GM23338 (cell line): ENCODE data around the gene ZNF383. TPM values are rescaled to one million over a fixed set of nuclear protein-coding genes. Genes with fewer than 3 reads are reported as not detected.
"Not testable (repeated sequence)": the region's sequence is repeated elsewhere in the genome, so short reads cannot be mapped to it uniquely, and the experiment has no call there.

Source experiments
- ATAC-seq: fragments of 200-7000 bp; cut with Tn5 transposase; 3 replicates; pipeline ENCODE4 v1.9.1; 2020
- DNase-seq: peaks from one replicate; pipeline ENCODE4 v3.0.0-alpha.2; 2015; ENCODE audit warnings: low spot score
- H2AFZ ChIP-seq: fragments of 200-600 bp; sonication (generic); 2 replicates; pipeline ENCODE4 v1.8.0; 2016; ENCODE audit warnings: antibody characterized with exemption, mild to moderate bottlenecking, moderate library complexity
- H3F3A ChIP-seq: fragments of 200-600 bp; sonication (generic); replicated peaks from 2 replicates; pipeline ENCODE4 v1.8.0; 2017; ENCODE audit warnings: antibody characterized with exemption, mixed run types, low read depth
- H3K27ac ChIP-seq: fragments of 200-600 bp; sonication (generic); 2 replicates; pipeline ENCODE4 v1.6.1; 2016; ENCODE audit warnings: low read depth
- H3K27me3 ChIP-seq: fragments of 200-600 bp; sonication (generic); 2 replicates; pipeline ENCODE4 v1.8.0; 2016; ENCODE audit warnings: mild to moderate bottlenecking, mixed run types, moderate library complexity; ENCODE audit not compliant: insufficient read depth
- H3K36me3 ChIP-seq: fragments of 200-600 bp; sonication (generic); 2 replicates; pipeline ENCODE4 v1.8.0; 2016; ENCODE audit warnings: mild to moderate bottlenecking; ENCODE audit not compliant: insufficient read depth
- H3K4me1 ChIP-seq: fragments of 200-600 bp; sonication (generic); 2 replicates; pipeline ENCODE4 v1.8.0; 2016; ENCODE audit warnings: mild to moderate bottlenecking, moderate library complexity; ENCODE audit not compliant: insufficient read depth
- H3K4me2 ChIP-seq: fragments of 200-600 bp; sonication (generic); 2 replicates; pipeline ENCODE4 v1.7.1; 2017; ENCODE audit warnings: mixed run types
- H3K4me3 ChIP-seq: fragments of 200-600 bp; sonication (generic); 2 replicates; pipeline ENCODE4 v1.6.1; 2016; ENCODE audit warnings: mixed run types
- H3K79me2 ChIP-seq: fragments of 200-600 bp; sonication (generic); replicated peaks from 2 replicates; pipeline ENCODE4 v1.8.0; 2017; ENCODE audit warnings: mild to moderate bottlenecking; ENCODE audit not compliant: insufficient read depth
- H3K9me2 ChIP-seq: fragments of 200-600 bp; sonication (generic); 2 replicates; pipeline ENCODE4 v1.8.0; 2017; ENCODE audit not compliant: insufficient read depth
- H4K20me1 ChIP-seq: fragments of 200-600 bp; sonication (generic); replicated peaks from 2 replicates; pipeline ENCODE4 v1.8.0; 2017; ENCODE audit warnings: mild to moderate bottlenecking; ENCODE audit not compliant: insufficient read depth
- H3K27ac Mint-ChIP-seq: 2 replicates; pipeline ENCODE4 v1.8.0; 2020; ENCODE audit warnings: inconsistent platforms, mild to moderate bottlenecking, moderate library complexity, mixed read lengths
- H3K27me3 Mint-ChIP-seq: 3 replicates; pipeline ENCODE4 v1.8.0; 2022; ENCODE audit warnings: low read depth, mild to moderate bottlenecking, moderate library complexity, mixed read lengths, inconsistent platforms; ENCODE audit not compliant: insufficient read depth, poor library complexity
- H3K36me3 Mint-ChIP-seq: 3 replicates; pipeline ENCODE4 v1.8.0; 2021; ENCODE audit warnings: low read depth, mild to moderate bottlenecking, inconsistent platforms, moderate library complexity, mixed read lengths
- H3K4me1 Mint-ChIP-seq: 3 replicates; pipeline ENCODE4 v1.8.0; 2020; ENCODE audit warnings: mild to moderate bottlenecking, inconsistent platforms, mixed read lengths
- H3K4me3 Mint-ChIP-seq: 3 replicates; pipeline ENCODE4 v1.8.0; 2021; ENCODE audit warnings: moderate library complexity, mild to moderate bottlenecking, inconsistent platforms, mixed read lengths
- H3K9me3 Mint-ChIP-seq: 3 replicates; pipeline ENCODE4 v1.8.0; 2020; ENCODE audit warnings: moderate library complexity, mild to moderate bottlenecking, inconsistent platforms, mixed read lengths
- polyA plus RNA-seq: library from polyadenylated mRNA; unstranded; fragments of >200 nt; fragmentation: Nextera tagmentation; extraction: Ambion mirVana; gene quantifications from 2 replicates; pipeline ENCODE4 v1.2.1, GENCODE V29; 2016
- total RNA-seq: library from RNA; depleted of rRNA; stranded (reverse); fragments of >200 nt; shearing (Covaris generic); gene quantifications from 2 replicates; pipeline ENCODE4 v1.2.3, GENCODE V29; 2014

The ZNF383 gene
- total and polyA plus RNA-seq, 2 experiments from 2014 or later: 3.1 to 6.7 TPM

GRCh38 chr19:37267755-37268154 is 49.7 kb downstream of the ZNF383 start:
- peaks cover 27% of the 10 kb centered on the region for H3K9me3 Mint-ChIP-seq
- not testable (repeated sequence) for H3K4me1 Mint-ChIP-seq, H3K4me1 ChIP-seq, H3K79me2 ChIP-seq, H3K27me3 ChIP-seq, DNase-seq, H4K20me1 ChIP-seq, H2AFZ ChIP-seq, H3K9me2 ChIP-seq, H3K4me3 Mint-ChIP-seq, H3K4me2 ChIP-seq, H3K27ac ChIP-seq, H3K27me3 Mint-ChIP-seq, H3K4me3 ChIP-seq, H3K27ac Mint-ChIP-seq, ATAC-seq, H3F3A ChIP-seq, H3K36me3 ChIP-seq
- H3K36me3 Mint-ChIP-seq: peaks cover 19% of the 10 kb centered on the region

GRCh38 chr19:37280656-37281055 is 62.6 kb downstream of the ZNF383 start:
- DNase-seq, H3K4me3 Mint-ChIP-seq, H3K36me3 ChIP-seq, H3K27ac Mint-ChIP-seq, H2AFZ ChIP-seq, H3K9me2 ChIP-seq, H3K4me1 ChIP-seq, ATAC-seq, H3K79me2 ChIP-seq, H3K4me3 ChIP-seq, H3K4me1 Mint-ChIP-seq, H4K20me1 ChIP-seq, H3F3A ChIP-seq, H3K27me3 ChIP-seq, H3K36me3 Mint-ChIP-seq, H3K4me2 ChIP-seq, H3K9me3 Mint-ChIP-seq, H3K27me3 Mint-ChIP-seq, H3K27ac ChIP-seq: not testable (repeated sequence)

- not testable (repeated sequence) for H2AFZ ChIP-seq, H3K27me3 Mint-ChIP-seq, H3K4me3 Mint-ChIP-seq, H3K9me3 Mint-ChIP-seq, ATAC-seq, H3K4me1 ChIP-seq, H3K9me2 ChIP-seq, H3K36me3 Mint-ChIP-seq, H3K4me1 Mint-ChIP-seq, DNase-seq, H3K27me3 ChIP-seq, H3K4me3 ChIP-seq, H3F3A ChIP-seq, H3K4me2 ChIP-seq, H4K20me1 ChIP-seq, H3K27ac ChIP-seq, H3K27ac Mint-ChIP-seq, H3K79me2 ChIP-seq, H3K36me3 ChIP-seq
These were observed 66.0 kb downstream of the ZNF383 start for GRCh38 chr19:37284020-37284419.

- not testable (repeated sequence) for H3K4me3 Mint-ChIP-seq, H3K4me3 ChIP-seq, H3K27ac Mint-ChIP-seq, H4K20me1 ChIP-seq, H2AFZ ChIP-seq, DNase-seq, H3K4me1 Mint-ChIP-seq, H3K27ac ChIP-seq, H3K27me3 Mint-ChIP-seq, ATAC-seq, H3K36me3 ChIP-seq, H3K79me2 ChIP-seq, H3K4me2 ChIP-seq, H3K9me2 ChIP-seq, H3K4me1 ChIP-seq, H3F3A ChIP-seq, H3K36me3 Mint-ChIP-seq, H3K27me3 ChIP-seq, H3K9me3 Mint-ChIP-seq
These were observed 71.2 kb downstream of the ZNF383 start for GRCh38 chr19:37289229-37289628.

GRCh38 chr19:37292998-37293939 is 75.3 kb downstream of the ZNF383 start:
- not testable (repeated sequence) for H3K9me3 Mint-ChIP-seq, H3K36me3 ChIP-seq, H3K9me2 ChIP-seq, H3K27me3 ChIP-seq, H3K4me1 Mint-ChIP-seq, H3K4me2 ChIP-seq, H3K36me3 Mint-ChIP-seq, H3K27ac ChIP-seq, H2AFZ ChIP-seq, ATAC-seq, DNase-seq, H3K4me3 ChIP-seq, H3F3A ChIP-seq, H3K27ac Mint-ChIP-seq, H3K4me3 Mint-ChIP-seq, H3K4me1 ChIP-seq, H4K20me1 ChIP-seq, H3K27me3 Mint-ChIP-seq, H3K79me2 ChIP-seq

- not testable (repeated sequence) for H3K4me3 ChIP-seq, H2AFZ ChIP-seq, H3K9me3 Mint-ChIP-seq, H3F3A ChIP-seq, DNase-seq, H3K27ac Mint-ChIP-seq, H3K27me3 Mint-ChIP-seq, H3K79me2 ChIP-seq, H3K36me3 ChIP-seq, H3K4me1 ChIP-seq, H3K27ac ChIP-seq, H3K4me3 Mint-ChIP-seq, H3K4me1 Mint-ChIP-seq, H3K4me2 ChIP-seq, H4K20me1 ChIP-seq, H3K36me3 Mint-ChIP-seq, ATAC-seq, H3K27me3 ChIP-seq, H3K9me2 ChIP-seq
These were observed 76.2 kb downstream of the ZNF383 start for GRCh38 chr19:37294246-37294645.
